Fibroblast of gingiva (primary cell): ENCODE measurements around the gene PPARG.
"Not testable (repeated sequence)": the region's sequence is repeated elsewhere in the genome, so short reads cannot be mapped to it uniquely, and the experiment has no call there.

Experiments
- DNase-seq: peaks from one replicate; pipeline ENCODE4 v3.0.0-alpha.2; 2011; ENCODE audit warnings: low read depth

Gene PPARG

GRCh38 chr3:12464181-12464580 lies 175.3 kb downstream of the PPARG start:
- no peak for DNase-seq

DNA sequence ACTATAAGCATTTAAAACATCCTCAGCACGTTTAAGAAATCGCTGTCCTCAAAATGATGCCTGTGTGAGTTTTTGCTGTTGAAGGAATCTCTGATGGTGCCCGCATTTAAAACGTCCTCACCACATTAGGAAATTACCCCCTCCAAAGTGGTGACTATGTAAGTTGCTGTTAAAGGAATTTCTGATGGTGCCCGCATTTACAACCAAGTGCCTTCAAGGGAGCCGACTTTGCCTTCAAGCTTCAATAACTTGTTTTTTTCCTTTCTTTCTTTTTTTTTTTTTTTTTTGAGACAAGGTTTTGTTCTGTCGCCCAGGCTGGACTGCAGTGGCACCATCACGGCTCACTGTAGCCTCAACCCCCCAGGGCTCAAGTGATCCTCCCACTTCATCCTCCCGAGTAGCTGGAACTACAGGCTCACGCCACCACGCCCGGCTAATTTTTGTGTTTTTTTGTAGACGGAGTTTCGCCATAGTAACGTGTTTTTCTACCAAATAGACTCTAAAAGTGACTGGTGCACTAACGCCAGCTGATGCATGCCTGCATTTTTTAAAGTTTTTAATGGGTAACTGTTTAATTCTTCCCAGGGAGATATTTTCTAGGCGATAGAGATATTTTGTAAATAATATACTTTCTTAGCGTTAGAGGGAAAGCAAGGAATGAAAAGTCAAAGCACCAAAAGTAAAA lies 176.4 kb downstream of the PPARG start:
- no peak for DNase-seq

- DNase-seq: no peak
Measured at GRCh38 chr3:12465836-12466225, 177.0 kb downstream of the PPARG start.

DNA sequence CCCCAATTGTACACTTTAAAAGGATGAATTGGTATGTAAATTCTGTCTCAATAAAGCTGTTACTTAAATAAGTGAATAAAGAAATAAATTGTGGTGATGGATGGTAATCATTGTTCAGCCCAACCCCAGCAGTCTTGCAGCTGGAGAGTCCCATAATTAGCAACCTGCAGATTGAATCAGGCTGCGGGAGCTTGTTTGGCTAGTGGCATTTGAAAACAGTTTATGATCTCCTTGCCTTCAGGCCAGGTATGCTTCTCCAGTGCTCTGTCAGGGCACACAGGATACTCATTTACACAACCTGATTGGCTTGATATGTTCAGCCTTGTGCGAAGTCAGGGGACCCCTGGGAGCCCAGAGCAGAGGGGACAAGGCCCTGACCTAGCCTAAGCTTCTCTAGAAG lies 178.9 kb downstream of the PPARG start:
- no peak for DNase-seq

GRCh38 chr3:12468276-12468675 lies 179.4 kb downstream of the PPARG start:
- DNase-seq: no peak

- no peak for DNase-seq
Measured at GRCh38 chr3:12468757-12469156, 179.9 kb downstream of the PPARG start.

DNA sequence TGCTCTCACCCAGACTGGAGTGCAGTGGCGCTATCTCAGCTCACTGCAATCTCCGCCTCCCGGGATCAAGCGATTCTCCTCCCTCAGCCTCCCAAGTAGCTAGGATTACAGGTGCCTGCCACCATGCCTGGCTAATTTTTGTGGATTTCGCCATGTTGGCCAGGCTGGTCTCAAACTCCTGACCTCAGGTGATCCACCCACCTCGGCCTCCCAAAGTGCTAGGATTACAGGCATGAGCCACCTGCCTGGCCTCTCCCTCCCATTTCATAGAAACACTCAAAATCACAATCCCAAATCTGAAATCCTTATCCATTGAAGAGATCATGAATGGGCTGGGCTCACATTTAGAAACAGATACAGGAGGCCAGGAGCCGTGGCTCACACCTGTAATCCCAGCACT lies 180.4 kb downstream of the PPARG start:
- not testable (repeated sequence) for DNase-seq

DNA sequence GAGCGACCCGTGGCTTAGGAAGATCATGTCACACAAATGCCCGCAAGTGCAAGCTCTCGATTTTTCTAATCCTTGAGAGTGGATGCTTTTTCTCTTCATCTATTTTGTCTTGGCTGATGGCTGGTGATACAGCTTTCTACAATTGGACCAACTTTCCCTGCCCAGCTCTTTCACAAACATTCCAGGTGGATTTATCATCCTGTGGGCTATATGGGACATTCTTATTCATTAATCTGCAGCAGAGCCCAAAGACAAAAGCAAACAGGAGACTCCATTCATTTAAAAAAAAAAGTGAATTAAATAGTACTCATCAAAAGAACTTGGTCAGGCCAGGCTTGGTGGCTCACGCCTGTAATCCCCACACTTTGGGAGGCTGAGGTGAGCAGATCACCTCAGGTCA lies 181.2 kb downstream of the PPARG start:
- DNase-seq: no peak

GRCh38 chr3:12470680-12471079 lies 181.8 kb downstream of the PPARG start:
- no peak for DNase-seq

GRCh38 chr3:12471241-12471640 lies 182.4 kb downstream of the PPARG start:
- DNase-seq: no peak

GRCh38 chr3:12472000-12472610 lies 183.2 kb downstream of the PPARG start:
- DNase-seq: no peak

DNA sequence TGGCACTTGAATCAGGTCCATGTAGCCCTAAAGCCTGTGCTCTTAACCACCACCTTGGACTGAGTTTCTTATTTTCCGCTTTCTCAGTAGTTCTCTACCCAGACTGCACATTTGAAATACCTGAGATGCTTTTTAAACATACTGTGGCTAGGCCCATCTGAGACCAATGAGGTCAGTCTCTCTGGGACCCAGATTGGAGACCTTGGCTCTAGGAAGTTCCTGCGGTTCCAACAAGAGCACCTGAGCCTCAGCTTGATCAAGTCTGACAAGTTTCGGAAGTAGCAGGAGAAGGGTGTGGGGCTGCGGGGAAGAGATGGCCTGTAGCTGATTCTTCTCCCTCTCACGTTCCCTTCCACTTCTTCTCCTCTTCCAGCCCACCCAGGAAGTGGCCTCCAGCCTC lies 183.9 kb downstream of the PPARG start:
- DNase-seq: no peak

GRCh38 chr3:12473511-12473910 lies 184.6 kb downstream of the PPARG start:
- DNase-seq: peak; percentile 79

DNA sequence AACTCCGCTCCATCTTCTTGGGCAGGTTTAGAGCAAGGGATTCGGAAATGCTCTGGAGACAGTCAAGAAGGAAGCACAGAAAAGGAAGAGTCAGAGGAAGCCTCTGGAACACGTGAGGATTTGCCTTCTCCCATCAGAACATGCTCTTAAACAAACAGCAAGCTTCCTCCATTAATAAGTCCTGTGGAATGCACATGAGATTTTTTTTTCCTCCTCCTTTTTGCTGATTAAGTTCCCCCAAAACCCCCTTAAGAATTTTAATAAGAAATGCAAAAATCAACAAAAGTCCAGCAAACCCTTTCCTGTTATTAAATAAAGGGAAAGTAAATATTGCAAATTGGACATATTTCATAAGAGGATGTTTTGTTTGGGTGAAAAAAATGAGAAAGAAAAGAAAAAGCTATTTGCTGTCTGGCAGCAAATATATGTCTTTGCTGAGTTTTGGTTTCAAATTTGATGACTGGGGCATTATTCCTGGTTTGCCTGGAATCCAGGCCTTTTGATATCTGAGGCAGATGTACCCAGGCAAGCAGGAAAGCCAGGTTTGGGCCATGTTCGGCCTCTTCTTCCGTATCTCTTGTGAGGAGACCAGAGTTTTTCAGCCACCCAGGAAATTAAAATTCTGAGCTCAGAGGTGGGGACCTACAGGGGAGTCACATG lies 187.5 kb downstream of the PPARG start:
- peak; percentile 75 for DNase-seq

GRCh38 chr3:12477256-12477655 lies 188.4 kb downstream of the PPARG start:
- no peak for DNase-seq

GRCh38 chr3:12478326-12478725 lies 189.5 kb downstream of the PPARG start:
- DNase-seq: no peak

GRCh38 chr3:12479198-12479597 lies 190.3 kb downstream of the PPARG start:
- DNase-seq: not testable (repeated sequence)

- peak; percentile 29 for DNase-seq
Measured at GRCh38 chr3:12479919-12480427, 191.1 kb downstream of the PPARG start.

- no peak for DNase-seq
Measured at GRCh38 chr3:12483410-12483809, 194.5 kb downstream of the PPARG start.

DNA sequence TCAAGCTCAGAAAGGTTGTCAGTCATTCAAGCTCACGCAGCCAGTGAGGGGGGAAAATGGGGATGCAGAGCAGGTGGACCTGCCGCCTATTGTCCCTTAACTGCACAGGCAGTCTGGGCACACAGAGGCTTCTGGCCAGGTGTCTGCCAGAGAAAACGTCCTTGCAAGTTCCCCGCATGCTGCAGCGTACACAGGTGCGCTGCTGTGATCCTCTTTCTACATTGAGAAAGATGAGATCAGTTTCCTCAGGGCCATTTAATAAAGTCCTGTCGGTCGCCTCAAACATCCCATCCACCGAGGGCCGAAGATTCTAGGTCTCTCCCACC lies 195.0 kb downstream of the PPARG start:
- no peak for DNase-seq
